Mesodermal cell (in vitro differentiated cells): ENCODE measurements around the gene FGF23.

Experiments used
- H3K27ac ChIP-seq: 2 replicates; pipeline ENCODE4 v1.7.0; 2013; ENCODE audit warnings: mild to moderate bottlenecking, low read depth, low read length, moderate library complexity; ENCODE audit not compliant: severe bottlenecking
- H3K36me3 ChIP-seq: 2 replicates; pipeline ENCODE4 v1.7.1; 2013; ENCODE audit warnings: mild to moderate bottlenecking, low read length, moderate library complexity; ENCODE audit not compliant: control insufficient read depth, insufficient read depth
- H3K4me1 ChIP-seq: one replicate; pipeline ENCODE4 v1.7.1; 2013; ENCODE audit warnings: mild to moderate bottlenecking, low read length; ENCODE audit not compliant: insufficient read depth, control insufficient read depth, poor library complexity, severe bottlenecking
- H3K4me3 ChIP-seq: 2 replicates; pipeline ENCODE4 v1.7.0; 2013; ENCODE audit warnings: low read length, control low read depth, mild to moderate bottlenecking; ENCODE audit not compliant: insufficient read depth, poor library complexity, severe bottlenecking; ENCODE audit errors: extremely low read depth
- H3K9me3 ChIP-seq: 2 replicates; pipeline ENCODE4 v1.7.1; 2013; ENCODE audit warnings: mild to moderate bottlenecking, low read length, moderate library complexity; ENCODE audit not compliant: control insufficient read depth
- WGBS, 2 experiments: methylation state at CpG; one replicate each; pipeline ENCODE4 v1.1.5; 2013; ENCODE audit warnings: missing lambda C conversion rate in 2 of 2; ENCODE audit not compliant: insufficient coverage in 2 of 2; 5-methylcytosine and 5-hydroxymethylcytosine counted together

Gene FGF23

GRCh38 chr12:4353785-4354208, 25.7 kb downstream of the FGF23 start:
- Histone ChIP-seq H3K27ac (no peak overlapping the region), H3K4me3 (no peak overlapping the region), H3K9me3 (no peaks in the 10 kb centered on the region), H3K36me3 (peaks cover 53% of the 10 kb centered on the region), H3K4me1 (no peaks in the 10 kb centered on the region)
- 90% methylated on average over 2 of the region's 4 CpGs; no CpG with 5 or more reads in 1 of the 2 experiments for WGBS, 2 experiments

GRCh38 chr12:4346931-4347330, 32.6 kb downstream of the FGF23 start:
- no peaks in the 10 kb centered on the region for H3K9me3 ChIP-seq
- no peak overlapping the region for H3K4me3 ChIP-seq
- H3K4me1 ChIP-seq = no peaks in the 10 kb centered on the region
- peaks cover 50% of the 10 kb centered on the region for H3K36me3 ChIP-seq
- no peak overlapping the region for H3K27ac ChIP-seq

- Histone ChIP-seq H3K27ac (no peak overlapping the region), H3K4me1 (no peaks in the 10 kb centered on the region), H3K4me3 (no peak overlapping the region), H3K36me3 (peaks cover 85% of the 10 kb centered on the region), H3K9me3 (no peaks in the 10 kb centered on the region)
- 88 to 92% methylated on average over 2 of the region's 4 CpGs for WGBS, 2 experiments
These were observed 47.7 kb downstream of the FGF23 start for GRCh38 chr12:4331842-4332241.

GRCh38 chr12:4331221-4331620, 48.3 kb downstream of the FGF23 start:
- no CpG with 5 or more reads among the region's 1 CpG for WGBS, 2 experiments
- no peaks in the 10 kb centered on the region for H3K9me3 ChIP-seq
- no peak overlapping the region for H3K27ac ChIP-seq
- H3K4me1 ChIP-seq = no peaks in the 10 kb centered on the region
- peaks cover 81% of the 10 kb centered on the region for H3K36me3 ChIP-seq
- no peak overlapping the region for H3K4me3 ChIP-seq

- peaks cover 81% of the 10 kb centered on the region for H3K36me3 ChIP-seq
- no peak overlapping the region for H3K27ac ChIP-seq
- no peaks in the 10 kb centered on the region for H3K4me1 ChIP-seq
- no peaks in the 10 kb centered on the region for H3K9me3 ChIP-seq
- WGBS, 2 experiments = no CpG with 5 or more reads among the region's 3 CpGs
- H3K4me3 ChIP-seq = no peak overlapping the region
These were observed 49.3 kb downstream of the FGF23 start for GRCh38 chr12:4330203-4330602.

- Histone ChIP-seq H3K27ac (no peak overlapping the region), H3K4me3 (no peak overlapping the region), H3K9me3 (no peaks in the 10 kb centered on the region), H3K4me1 (peaks cover 9% of the 10 kb centered on the region), H3K36me3 (peaks cover 75% of the 10 kb centered on the region)
- 100% methylated on average over 1 of the region's 2 CpGs for WGBS, 2 experiments
These were observed 52.2 kb downstream of the FGF23 start for GRCh38 chr12:4327293-4327692.

- WGBS, 2 experiments = 88 to 100% methylated on average over 1 to 2 of the region's 3 CpGs
- Histone ChIP-seq H3K4me1 (peaks cover 9% of the 10 kb centered on the region), H3K36me3 (peaks cover 65% of the 10 kb centered on the region), H3K27ac (no peak overlapping the region), H3K4me3 (no peak overlapping the region), H3K9me3 (no peaks in the 10 kb centered on the region)
These were observed 53.5 kb downstream of the FGF23 start for GRCh38 chr12:4325966-4326365.

GRCh38 chr12:4324366-4324765, 55.1 kb downstream of the FGF23 start:
- 96 to 97% methylated on average over 26 of the region's 28 CpGs for whole genome bisulfite sequencing, 2 experiments
- H3K4me3 ChIP-seq = no peak overlapping the region
- peaks cover 49% of the 10 kb centered on the region for H3K36me3 ChIP-seq
- H3K9me3 ChIP-seq = no peaks in the 10 kb centered on the region
- H3K27ac ChIP-seq = no peak overlapping the region
- H3K4me1 ChIP-seq = peaks cover 9% of the 10 kb centered on the region

- 100% methylated on average over 1 of the region's 4 CpGs; no CpG with 5 or more reads in 1 of the 2 experiments for WGBS, 2 experiments
These were observed 56.1 kb downstream of the FGF23 start for GRCh38 chr12:4323396-4323795.

GRCh38 chr12:4322726-4323125, 56.8 kb downstream of the FGF23 start:
- WGBS, 2 experiments = 89 to 100% methylated on average over 1 to 2 of the region's 5 CpGs
- Histone ChIP-seq H3K9me3 (no peaks in the 10 kb centered on the region), H3K36me3 (peaks cover 44% of the 10 kb centered on the region), H3K27ac (no peak overlapping the region), H3K4me1 (peaks cover 11% of the 10 kb centered on the region), H3K4me3 (peak overlapping the region; percentile 97)

More at GRCh38 chr12:4323396-4323795, 56.1 kb downstream of the FGF23 start:
- Histone ChIP-seq H3K36me3 (peaks cover 46% of the 10 kb centered on the region), H3K9me3 (no peaks in the 10 kb centered on the region), H3K4me1 (peaks cover 9% of the 10 kb centered on the region), H3K4me3 (peak overlapping the region; percentile 97), H3K27ac (no peak overlapping the region)

- no peaks in the 10 kb centered on the region for H3K9me3 ChIP-seq
- peaks cover 33% of the 10 kb centered on the region for H3K36me3 ChIP-seq
- peak within 1 kb of the TSS; percentile 97 for H3K4me3 ChIP-seq
- peak within 1 kb of the TSS; percentile 95 for H3K27ac ChIP-seq
- WGBS, 2 experiments = 0% methylated on average over 52 to 62 of the region's 76 CpGs
- peaks cover 16% of the 10 kb centered on the region for H3K4me1 ChIP-seq
These were observed 58.4 kb downstream of the FGF23 start, which contains the start of gene TIGAR for GRCh38 chr12:4320853-4321701. TSS of gene TIGAR (plus strand) at chr12:4321213. CDS start at chr12:4321272, 59 bp downstream.
